Measurements from ENCODE around the gene NPHP4.

NPHP4 gene

GRCh38 chr1:5877683-5878530, 114.3 kb downstream of the NPHP4 start:
- DNase-seq (ENCODE audit: low read depth in 2 of 2) = no peak

- no peak for DNase-seq (ENCODE audit: low read depth in 2 of 2)
These were observed 115.2 kb downstream of the NPHP4 start for GRCh38 chr1:5877001-5877400.

GRCh38 chr1:5876094-5876650, 116.1 kb downstream of the NPHP4 start:
- no peak for DNase-seq (ENCODE audit: low read depth in 2 of 2)

- DNase-seq (ENCODE audit: low read depth in 2 of 2) = no peak
These were observed 116.8 kb downstream of the NPHP4 start for GRCh38 chr1:5875345-5875910.

- DNase-seq (ENCODE audit: low read depth in 2 of 2) = no peak
These were observed 117.7 kb downstream of the NPHP4 start for GRCh38 chr1:5874416-5875110.

- DNase-seq (ENCODE audit: low read depth in 2 of 2) = no peak
These were observed 118.7 kb downstream of the NPHP4 start for GRCh38 chr1:5873556-5873955.

GRCh38 chr1:5872886-5873285, 119.3 kb downstream of the NPHP4 start:
- DNase-seq (ENCODE audit: low read depth in 2 of 2) = no peak

- DNase-seq (ENCODE audit: low read depth in 2 of 2) = no peak
These were observed 123.2 kb downstream of the NPHP4 start for GRCh38 chr1:5868931-5869500.

- DNase-seq (ENCODE audit: low read depth in 2 of 2) = no peak
These were observed 126.5 kb downstream of the NPHP4 start for GRCh38 chr1:5865774-5866173.

GRCh38 chr1:5865056-5865455, 127.2 kb downstream of the NPHP4 start:
- DNase-seq (ENCODE audit: low read depth in 2 of 2) = no peak

- DNase-seq (ENCODE audit: low read depth in 2 of 2) = no peak
These were observed 128.0 kb downstream of the NPHP4 start for GRCh38 chr1:5864256-5864655.

GRCh38 chr1:5863238-5863637, 129.0 kb downstream of the NPHP4 start:
- no peak for DNase-seq (ENCODE audit: low read depth in 2 of 2)

GRCh38 chr1:5861871-5862825, 130.1 kb downstream of the NPHP4 start:
- DNase-seq (ENCODE audit: low read depth in 2 of 2) = no peak

- DNase-seq (ENCODE audit: low read depth in 2 of 2) = no peak
These were observed 131.9 kb downstream of the NPHP4 start for GRCh38 chr1:5860277-5860676.

- no peak for DNase-seq (ENCODE audit: low read depth in 2 of 2)
These were observed 132.5 kb downstream of the NPHP4 start for GRCh38 chr1:5859766-5860165.

GRCh38 chr1:5858844-5859407, 133.3 kb downstream of the NPHP4 start:
- DNase-seq (ENCODE audit: low read depth in 2 of 2) = no peak

- no peak for DNase-seq (ENCODE audit: low read depth in 2 of 2)
These were observed 134.0 kb downstream of the NPHP4 start for GRCh38 chr1:5858246-5858645.

- DNase-seq (ENCODE audit: low read depth in 2 of 2) = no peak
These were observed 134.6 kb downstream of the NPHP4 start for GRCh38 chr1:5857508-5858090.

- no peak for DNase-seq (ENCODE audit: low read depth in 2 of 2)
These were observed 135.2 kb downstream of the NPHP4 start for GRCh38 chr1:5857011-5857410.

GRCh38 chr1:5856246-5856815, 135.9 kb downstream of the NPHP4 start:
- DNase-seq (ENCODE audit: low read depth in 2 of 2) = no peak
